GM12878 (cell line): ENCODE results near the gene THSD4. TPM values are rescaled to one million over a fixed set of nuclear protein-coding genes. Genes with fewer than 3 reads are reported as not detected.

Experiments
- ATAC-seq: fragments of 200-7000 bp; cut with Tn5 transposase; 3 replicates; pipeline ENCODE4 v1.9.1; 2020; ENCODE audit warnings: mild to moderate bottlenecking, moderate library complexity
- BruUV-seq: library from RNA; stranded (reverse); fragments of 400-500 nt; replicated peaks from 2 replicates; lab custom pipeline; 2021; lab: Mats Ljungman, UMichigan
- CTCF ChIA-PET: fragments of 300-600 bp; sonication (Branson Sonifier 250); formaldehyde crosslinking; extraction: SDS; loops from one replicate; lab custom pipeline; 2021; ENCODE audit warnings: inconsistent platforms; lab: Yijun Ruan, JAX
- POLR2A ChIA-PET: fragments of 350-600 bp; formaldehyde crosslinking; extraction: SDS; loops from one replicate; lab custom pipeline; 2021; ENCODE audit warnings: inconsistent platforms; lab: Charles Lee
- RAD21 ChIA-PET: fragments of 300-600 bp; sonication (Branson Sonifier 250); formaldehyde crosslinking; loops from one replicate; lab custom pipeline; 2023; ENCODE audit warnings: antibody characterized with exemption; ENCODE audit not compliant: unreplicated experiment; lab: Charles Lee
- SMC1A ChIA-PET: fragments of 300-600 bp; sonication (Branson Sonifier 250); formaldehyde crosslinking; loops from one replicate; lab custom pipeline; 2023; ENCODE audit not compliant: unreplicated experiment, uncharacterized antibody; lab: Charles Lee
- DNase-seq: peaks from one replicate; pipeline ENCODE4 v3.0.0-alpha.2; 2011; ENCODE audit warnings: low read depth, low spot score
- FAIRE-seq: peaks from 3 replicates; lab custom pipeline; 2011; peaks lifted over from hg19 to GRCh38; lab: Jason Lieb, UNC
- H2AFZ ChIP-seq: 2 replicates; pipeline ENCODE4 v1.6.0; 2011; ENCODE audit warnings: low read depth, low read length, control low read depth; ENCODE audit not compliant: control insufficient read depth
- H3K27ac ChIP-seq: 2 replicates; pipeline ENCODE4 v1.5.1; 2011; ENCODE audit warnings: control low read depth; ENCODE audit not compliant: control insufficient read depth, insufficient read depth
- H3K27me3 ChIP-seq, 2 experiments: replicated peaks in 1 of 2; 2 replicates each; pipeline versions ENCODE4 v1.6.0 to v1.6.1; 2011; ENCODE audit warnings: low read length in 1 of 2; ENCODE audit not compliant: control insufficient read depth in 2 of 2, insufficient read depth in 2 of 2
- H3K36me3 ChIP-seq, 2 experiments: 2 replicates each; pipeline ENCODE4 v1.5.1; 2011; ENCODE audit warnings: low read length in 1 of 2; ENCODE audit not compliant: control insufficient read depth in 2 of 2, insufficient read depth in 2 of 2
- H3K4me1 ChIP-seq: 2 replicates; pipeline ENCODE4 v1.6.1; 2011; ENCODE audit warnings: mild to moderate bottlenecking, low read length, moderate library complexity, mixed read lengths; ENCODE audit not compliant: control insufficient read depth, insufficient read depth
- H3K4me2 ChIP-seq: 2 replicates; pipeline ENCODE4 v1.6.0; 2011; ENCODE audit warnings: control low read depth; ENCODE audit not compliant: control insufficient read depth, insufficient read depth
- H3K4me3 ChIP-seq: fragments of 200-600 bp; sonication (generic); 2 replicates; pipeline ENCODE4 v1.5.1; 2016
- H3K79me2 ChIP-seq: 2 replicates; pipeline ENCODE4 v1.6.0; 2011; ENCODE audit warnings: low read length; ENCODE audit not compliant: control insufficient read depth, insufficient read depth
- H3K9ac ChIP-seq: 2 replicates; pipeline ENCODE4 v1.8.0; 2011; ENCODE audit warnings: low read length, control low read depth, mixed read lengths; ENCODE audit not compliant: control insufficient read depth, insufficient read depth
- H3K9me3 ChIP-seq: replicated peaks from 3 replicates; pipeline ENCODE4 v1.5.1; 2011; ENCODE audit warnings: mild to moderate bottlenecking, low read length; ENCODE audit not compliant: control insufficient read depth, insufficient read depth
- H4K20me1 ChIP-seq: 2 replicates; pipeline ENCODE4 v1.6.0; 2011; ENCODE audit not compliant: control insufficient read depth, insufficient read depth
- BCL3 ChIP-seq: IDR thresholded peaks from 2 replicates; pipeline ENCODE4 v1.6.1; 2011; ENCODE audit warnings: borderline replicate concordance, low read depth, mild to moderate bottlenecking, moderate library complexity, low read length; ENCODE audit not compliant: insufficient read depth, poor library complexity, severe bottlenecking
- BMI1 ChIP-seq: fragments of 450-650 bp; IDR thresholded peaks from 2 replicates; pipeline ENCODE4 v1.6.1; 2016; ENCODE audit warnings: mild to moderate bottlenecking, moderate library complexity, borderline replicate concordance
- POLR2AphosphoS2 ChIP-seq: IDR thresholded peaks from 2 replicates; pipeline ENCODE4 v1.6.1; 2011; ENCODE audit warnings: low read depth, mild to moderate bottlenecking, low read length, improper control_type of control experiment, moderate library complexity
- RAD51 ChIP-seq: fragments of 450-650 bp; IDR thresholded peaks from 2 replicates; pipeline ENCODE4 v1.6.1; 2016; ENCODE audit warnings: moderate library complexity, mild to moderate bottlenecking, inconsistent platforms
- RB1 ChIP-seq: fragments of 450-650 bp; formaldehyde crosslinking; IDR thresholded peaks from 2 replicates; pipeline ENCODE4 v1.6.1; 2017; ENCODE audit warnings: mild to moderate bottlenecking, borderline replicate concordance
- SMC3 ChIP-seq: IDR thresholded peaks from 2 replicates; pipeline ENCODE4 v1.6.1; 2011; ENCODE audit warnings: low read length, improper control_type of control experiment, borderline replicate concordance
- TBL1XR1 ChIP-seq: IDR thresholded peaks from 2 replicates; pipeline ENCODE4 v1.6.1; 2012; ENCODE audit warnings: low read depth, low read length, improper control_type of control experiment
- ZNF274 ChIP-seq: IDR thresholded peaks from one replicate; pipeline ENCODE4 v1.8.0; 2011; ENCODE audit not compliant: insufficient read length, insufficient read depth
- WGBS: methylation state at CpG from one replicate; pipeline ENCODE4 v1.1.6; 2016; ENCODE audit warnings: low lambda C conversion rate; ENCODE audit not compliant: insufficient replicate concordance, insufficient coverage; ENCODE audit errors: missing lambda C conversion rate; 5-methylcytosine and 5-hydroxymethylcytosine counted together
- in situ Hi-C: fragments of 300-500 bp; cut with MboI; formaldehyde crosslinking; loops from 9 replicates; pipeline ENCODE4 v1.14.3; 2018; ENCODE audit warnings: mixed read lengths
- intact Hi-C: fragments of 100-400 bp; cut with micrococcal nuclease; formaldehyde crosslinking; loops from one replicate; pipeline ENCODE4 v1.14.2; 2022; ENCODE audit not compliant: unreplicated experiment
- polyA plus RNA-seq, 11 experiments: library from polyadenylated mRNA; depleted of rRNA in 4 of 11; unstranded in 6 of 11; stranded (reverse) in 5 of 11; fragments of >200 nt; fragmentation: Nextera tagmentation in 4 of 11; fragmentation: Illumina TruSeq in 1 of 11; extraction: Ambion mirVana in 4 of 11; extraction: Trizol in 1 of 11; gene quantifications; 1 replicate in 1 of 11; 2 replicates in 10 of 11; pipeline versions ENCODE4 v1.2.1 to v1.2.3, GENCODE V29; 2011 to 2016; ENCODE audit warnings: inconsistent platforms in 2 of 11, missing spikeins in 2 of 11, low read depth in 1 of 11
- total RNA-seq, 4 experiments: library from RNA; depleted of rRNA in 3 of 4; stranded (reverse); fragments of >200 nt in 3 of 4; fragmentation: Illumina TruSeq in 1 of 4; extraction: Trizol in 1 of 4; gene quantifications; 2 replicates each; pipeline versions ENCODE4 v1.2.1 to v1.2.3, GENCODE V29; 2013 to 2021

THSD4 gene
- total and polyA plus RNA-seq, 10 of the 15 experiments (the other 5 are each of a cell fraction or from before 2014, with no cell fraction given) = 0.04 to 0.13 (median 0.05) TPM; not detected in 7

GRCh38 chr15:71273731-71274447, 158.6 kb downstream of the THSD4 start:
- RAD21 ChIA-PET = no interaction called here
- FAIRE-seq (no peak), DNase-seq (no peak), ATAC-seq (no peak)
- H4K20me1 ChIP-seq = no peaks in the 10 kb centered on the region
- in situ Hi-C loops = no loop called here
- no peak overlapping the region for H2AFZ ChIP-seq
- no peaks in the 10 kb centered on the region for H3K79me2 ChIP-seq
- TF ChIP-seq TBL1XR1 (no peak), POLR2AphosphoS2 (no peak), RAD51 (no peak), BCL3 (no peak), RB1 (no peak), SMC3 (no peak), BMI1 (no peak), ZNF274 (no peak)
- no peaks in the 10 kb centered on the region for H3K9me3 ChIP-seq
- no peaks in the 10 kb centered on the region for H3K4me1 ChIP-seq
- POLR2A ChIA-PET = no interaction called here
- intact Hi-C loops = no loop called here
- CTCF ChIA-PET = no interaction called here
- SMC1A ChIA-PET = no interaction called here
- H3K27ac ChIP-seq = no peak overlapping the region
- no peaks in the 10 kb centered on the region for H3K36me3 ChIP-seq
- WGBS = 18% methylated on average over 3 of the region's 3 CpGs
- no peak overlapping the region for H3K4me2 ChIP-seq
- no TSS peak for BruUV-seq
- H3K27me3 ChIP-seq = no peaks in the 10 kb centered on the region; a peak in 1 of 4 replicates
- no peak overlapping the region for H3K9ac ChIP-seq
- no peak overlapping the region for H3K4me3 ChIP-seq
